Myocyte (in vitro differentiated cells): ENCODE data around the gene INPP5A. TPM values are rescaled to one million over a fixed set of nuclear protein-coding genes. Genes with fewer than 3 reads are reported as not detected.
"Not testable (repeated sequence)": the region's sequence is repeated elsewhere in the genome, so short reads cannot be mapped to it uniquely, and the experiment has no call there.

Experiments
- DNase-seq: peaks from one replicate; pipeline ENCODE4 v3.0.0-alpha.2; 2012; ENCODE audit warnings: low read depth
- total RNA-seq: library from RNA; depleted of rRNA; stranded (reverse); fragments of >200 nt; gene quantifications from 2 replicates; pipeline ENCODE4 v1.2.3, GENCODE V29; 2014

The INPP5A gene
- total RNA-seq, 1 donor from 2014 or later: 48.6 TPM

GRCh38 chr10:132546567-132547420, 9.2 kb downstream of the INPP5A start:
- no peak for DNase-seq

DNA sequence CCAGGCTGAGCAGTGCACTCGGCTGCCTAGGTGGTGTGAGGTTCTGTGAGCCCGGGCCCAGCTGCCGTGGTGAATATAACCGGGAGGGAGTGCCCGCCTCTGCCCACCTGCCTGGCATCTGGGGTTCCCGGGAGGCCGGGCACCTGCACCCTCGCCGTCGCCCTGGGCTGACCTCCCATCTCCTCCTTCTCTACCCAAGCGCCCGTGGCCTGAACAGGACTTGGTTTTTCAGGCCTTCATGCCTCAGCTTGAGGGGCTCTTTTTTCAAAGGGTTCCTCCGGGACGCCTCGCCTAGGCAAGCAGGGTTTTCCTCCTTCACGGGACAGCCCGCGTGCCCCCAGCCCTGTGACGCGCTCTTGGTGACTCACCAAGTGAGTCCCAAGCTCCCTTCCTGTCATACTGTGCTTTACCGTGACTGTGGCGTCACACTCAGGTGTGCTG, 9.9 kb downstream of the INPP5A start:
- DNase-seq: no peak

- DNase-seq: no peak
Observed at GRCh38 chr10:132548106-132548823, 10.7 kb downstream of the INPP5A start.

- no peak for DNase-seq
Observed at GRCh38 chr10:132548869-132549268, 11.3 kb downstream of the INPP5A start.

- no peak for DNase-seq
Observed at GRCh38 chr10:132549371-132549770, 11.8 kb downstream of the INPP5A start.

DNA sequence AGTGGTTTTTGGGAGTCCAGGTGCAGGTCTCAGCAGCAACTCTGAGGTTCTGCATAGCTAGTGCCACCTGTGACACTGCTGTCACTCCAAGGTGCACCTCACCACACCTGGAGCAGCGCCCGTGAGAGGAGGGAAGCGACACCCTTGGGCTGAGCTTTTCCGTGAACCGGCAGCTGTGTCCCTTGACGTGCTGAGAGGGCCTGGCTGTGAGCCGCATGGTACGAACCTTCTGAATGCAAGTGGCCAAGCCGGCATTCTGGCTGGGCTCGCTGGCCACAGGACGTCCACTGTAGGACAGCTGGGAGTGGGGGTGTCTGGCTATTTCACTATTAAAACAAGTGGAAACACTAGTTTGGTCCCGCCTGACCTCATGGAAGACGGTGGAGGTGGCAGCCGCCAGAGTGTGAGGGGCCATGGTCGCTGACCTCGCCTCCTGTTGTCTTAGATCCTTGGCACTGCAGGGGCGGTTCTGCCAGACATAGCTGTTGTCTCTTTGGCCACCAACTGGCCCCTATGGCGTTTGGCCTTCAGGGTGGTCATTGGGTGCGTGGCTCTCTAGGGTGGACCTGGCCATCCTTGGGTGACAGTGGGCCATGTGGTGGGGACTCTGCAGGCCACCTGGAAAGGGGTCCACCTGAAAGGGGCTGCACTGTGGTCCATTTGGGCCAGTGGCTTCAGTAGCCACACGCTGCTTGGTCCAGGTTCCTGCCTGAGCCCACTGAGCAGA, 12.9 kb downstream of the INPP5A start:
- no peak for DNase-seq

- DNase-seq: no peak
Observed at GRCh38 chr10:132551093-132551807, 13.7 kb downstream of the INPP5A start.

DNA sequence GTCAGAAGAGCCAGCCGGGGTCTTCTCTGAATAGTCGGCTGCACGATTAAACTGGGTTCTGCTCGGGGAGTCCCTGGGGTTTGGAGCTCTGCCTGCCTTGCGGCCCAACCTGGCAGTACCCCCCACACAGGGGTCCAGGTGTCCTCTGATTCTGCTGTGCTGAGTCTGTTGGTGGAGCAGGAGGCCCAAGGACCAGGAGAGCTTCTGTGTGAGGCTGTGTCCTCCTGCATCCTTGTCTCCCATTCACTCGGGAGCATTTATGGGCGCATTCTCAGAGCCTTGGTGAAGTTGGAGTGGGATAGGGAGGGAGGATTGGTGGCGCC, 14.2 kb downstream of the INPP5A start:
- no peak for DNase-seq

DNA sequence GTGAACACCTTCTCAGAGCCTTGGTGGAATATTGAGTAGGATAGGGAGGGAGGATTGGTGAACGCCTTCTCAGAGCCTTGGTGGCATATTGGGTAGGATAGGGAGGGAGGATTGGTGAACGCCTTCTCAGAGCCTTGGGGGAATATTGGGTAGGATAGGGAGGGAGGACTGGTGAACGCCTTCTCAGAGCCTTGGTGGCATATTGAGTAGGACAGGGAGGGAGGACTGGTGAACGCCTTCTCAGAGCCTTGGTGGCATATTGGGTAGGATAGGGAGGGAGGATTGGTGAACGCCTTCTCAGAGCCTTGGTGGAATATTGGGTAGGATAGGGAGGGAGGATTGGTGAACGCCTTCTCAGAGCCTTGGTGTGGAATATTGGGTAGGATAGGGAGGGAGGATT, 15.0 kb downstream of the INPP5A start:
- not testable (repeated sequence) for DNase-seq

GRCh38 chr10:132553568-132553967, 16.0 kb downstream of the INPP5A start:
- not testable (repeated sequence) for DNase-seq

GRCh38 chr10:132554053-132554990, 16.7 kb downstream of the INPP5A start:
- no peak for DNase-seq

DNA sequence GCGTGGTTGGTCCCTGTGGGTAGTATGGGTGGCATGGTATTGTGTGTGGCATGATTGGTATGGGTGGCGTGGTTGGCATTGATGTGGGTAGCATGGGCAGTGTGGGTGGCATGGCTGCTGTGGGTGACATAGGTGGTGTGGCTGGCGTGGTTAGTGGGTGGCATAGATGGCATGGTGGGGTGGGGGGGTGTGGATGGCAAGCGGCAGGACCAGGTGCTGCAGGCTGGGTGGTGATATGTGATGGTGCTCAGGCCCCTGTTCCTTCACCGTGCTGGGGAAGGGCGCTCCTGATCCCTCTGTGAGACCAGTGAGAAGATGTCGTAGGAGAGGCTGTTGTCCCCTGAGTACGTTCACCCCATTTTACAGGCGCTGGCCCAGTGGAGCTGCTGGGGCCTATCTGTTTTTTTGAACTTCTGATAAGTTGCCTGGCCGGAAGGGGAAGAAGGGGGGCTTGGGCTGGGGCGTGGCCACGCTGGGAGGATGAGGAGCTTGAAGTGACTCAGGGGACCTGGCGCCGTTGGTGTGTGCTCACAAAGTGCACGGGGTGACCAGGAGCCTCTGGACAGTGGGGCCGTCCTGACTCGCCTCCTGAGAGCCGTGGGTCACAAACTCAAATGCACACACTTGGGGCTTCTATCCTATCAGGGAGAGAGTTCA, 17.5 kb downstream of the INPP5A start:
- no peak for DNase-seq

DNA sequence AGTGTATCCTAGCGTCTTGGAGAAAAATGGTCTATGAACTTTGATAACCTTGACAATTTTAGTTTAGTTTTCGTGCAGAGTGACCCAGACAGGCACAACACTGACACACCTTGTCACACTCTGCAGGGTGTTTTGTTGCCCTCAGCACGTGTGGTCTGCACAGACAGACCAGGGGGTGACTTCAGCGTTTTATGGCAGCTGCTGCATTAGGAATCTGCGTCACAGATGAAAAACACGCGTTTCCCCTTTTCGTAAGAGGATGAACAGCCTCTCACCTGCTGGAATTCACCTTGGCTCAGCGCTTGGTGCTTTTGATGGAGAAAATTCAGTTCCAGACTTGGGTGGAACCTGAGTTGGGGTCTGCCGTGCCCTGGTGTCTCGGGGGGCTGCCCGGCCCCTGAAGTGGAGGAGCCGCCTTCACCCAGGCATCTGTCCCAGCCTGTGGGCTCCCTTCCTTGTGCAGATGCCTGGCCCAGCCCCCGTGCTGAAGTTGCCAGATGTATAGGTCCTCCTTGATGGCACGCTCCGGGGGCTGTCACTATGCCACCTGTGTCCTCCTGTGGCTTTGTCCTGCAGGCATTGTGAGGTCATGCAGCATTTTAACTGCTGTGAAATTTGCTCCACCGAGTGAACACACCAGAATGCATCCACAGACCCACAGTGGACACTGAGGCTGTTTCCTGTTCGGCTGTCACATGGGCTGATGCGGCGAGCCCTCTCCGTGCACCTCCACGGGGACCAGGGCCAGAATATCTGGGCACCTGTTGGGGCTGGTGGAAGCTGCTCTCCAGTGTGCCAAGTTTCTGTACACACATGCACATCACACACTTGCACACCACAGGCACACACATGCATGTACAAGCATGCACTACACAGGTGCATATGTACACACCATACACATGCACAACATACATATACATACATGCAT, 18.3 kb downstream of the INPP5A start:
- DNase-seq: no peak

DNA sequence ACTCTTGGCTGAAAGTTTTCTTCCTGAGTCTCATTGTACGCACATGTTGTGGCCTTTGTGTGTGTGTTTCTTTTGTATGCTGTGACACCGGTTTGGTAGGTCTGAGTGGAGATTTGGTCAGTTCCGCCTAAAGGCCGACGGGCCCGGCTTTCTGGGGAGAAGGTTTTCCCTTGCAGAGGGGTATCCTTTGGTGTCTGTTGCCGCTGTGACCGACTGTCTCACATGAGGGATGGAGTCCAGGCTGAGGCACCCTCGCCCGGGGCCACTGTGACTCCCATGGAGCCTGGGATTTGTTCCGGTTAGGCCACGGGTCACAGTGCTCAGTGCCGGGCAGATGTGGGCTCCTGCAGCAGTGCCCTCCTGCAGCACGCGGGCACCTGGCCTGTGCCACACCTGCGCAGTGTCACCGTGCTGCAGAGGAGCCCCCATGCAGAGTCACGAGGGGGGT, 19.4 kb downstream of the INPP5A start:
- DNase-seq: no peak

GRCh38 chr10:132557696-132558515, 20.3 kb downstream of the INPP5A start:
- DNase-seq: no peak

GRCh38 chr10:132558516-132559413, 21.2 kb downstream of the INPP5A start:
- no peak for DNase-seq
